GM19452 (cell line): ENCODE results near the gene INPP4A.

ENCODE experiments used
- ATAC-seq: cut with Tn5 transposase; IDR thresholded peaks from one replicate; pipeline ENCODE4 v1.9.1; 2021; ENCODE audit not compliant: unreplicated experiment

Gene INPP4A

DNA sequence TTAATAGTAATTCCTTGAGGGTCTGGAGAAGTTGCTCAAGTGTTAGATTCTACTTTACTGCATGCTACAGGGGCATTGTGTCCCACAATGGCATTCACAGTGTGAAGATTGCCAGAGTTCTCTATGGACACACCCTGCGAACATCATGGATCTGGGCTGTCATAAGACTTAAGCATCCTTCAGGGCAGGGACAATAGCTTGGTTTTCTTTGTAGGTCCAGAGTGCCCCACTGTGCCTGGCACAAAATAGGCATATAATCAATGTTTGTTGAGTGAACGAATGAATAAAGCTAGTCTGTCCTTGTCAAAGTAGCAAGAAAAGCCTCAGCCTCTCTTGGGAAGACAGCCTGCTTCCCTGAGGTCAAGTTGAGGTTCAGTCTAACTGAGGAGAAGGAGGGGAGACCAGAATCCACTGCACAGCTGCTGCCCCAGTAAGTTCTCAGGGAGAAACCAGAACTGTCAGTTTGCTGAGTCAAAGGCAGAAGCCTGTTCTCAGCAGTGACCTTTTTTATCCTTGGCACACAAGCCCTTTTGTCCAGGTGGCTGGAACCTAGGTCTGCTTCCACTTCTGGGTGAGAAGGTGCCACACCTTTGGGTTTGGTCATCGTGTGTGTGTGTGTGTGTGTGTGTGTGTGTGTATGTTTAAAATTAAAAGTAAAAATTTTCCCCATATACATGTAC is 15.0 kb downstream of the INPP4A start:
- ATAC-seq, result no peak

DNA sequence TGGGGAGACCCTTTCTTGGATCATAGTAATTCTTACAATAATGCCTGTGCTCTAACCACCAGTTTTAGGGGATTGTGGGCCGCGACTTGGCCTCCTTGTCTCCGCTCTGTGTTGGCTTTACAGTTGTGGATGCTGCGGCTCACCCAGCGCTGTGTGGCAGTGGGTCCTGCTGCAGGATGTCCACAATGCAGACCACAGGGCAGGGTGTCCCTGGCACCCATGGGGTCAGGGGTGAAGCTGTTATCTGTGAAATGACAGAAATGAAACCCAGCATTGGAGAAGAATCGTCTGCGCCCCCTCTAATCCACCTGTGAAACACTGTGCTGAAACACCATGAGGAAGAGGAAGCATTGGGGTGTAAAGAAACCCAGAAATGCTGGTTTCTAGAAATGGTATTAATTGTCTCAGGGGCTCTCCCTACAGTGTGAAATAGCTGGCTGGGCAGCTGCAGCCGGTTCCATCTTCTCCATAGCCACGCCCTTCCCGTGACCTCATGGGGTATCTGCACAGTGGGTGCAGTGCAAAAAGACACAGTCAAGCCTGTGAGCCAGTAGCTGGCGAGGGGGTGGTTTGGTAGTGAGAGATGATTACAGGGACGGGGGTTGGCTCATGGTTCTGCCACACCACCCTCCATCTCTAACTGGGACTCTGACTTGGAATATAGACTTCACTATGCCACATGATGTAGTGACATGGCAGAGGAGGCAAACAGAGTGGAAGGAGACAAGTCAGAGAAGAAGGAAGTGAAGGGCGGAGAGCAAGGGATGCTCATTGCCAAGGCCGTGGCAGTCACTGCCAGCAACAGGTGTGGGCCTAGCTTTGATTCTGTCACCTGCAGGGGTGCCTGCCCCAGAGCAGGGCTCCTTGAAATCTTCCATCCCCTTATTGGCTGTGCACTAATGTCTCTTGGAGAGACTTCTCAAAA is 16.2 kb downstream of the INPP4A start:
- peak; percentile 64 for ATAC-seq

DNA sequence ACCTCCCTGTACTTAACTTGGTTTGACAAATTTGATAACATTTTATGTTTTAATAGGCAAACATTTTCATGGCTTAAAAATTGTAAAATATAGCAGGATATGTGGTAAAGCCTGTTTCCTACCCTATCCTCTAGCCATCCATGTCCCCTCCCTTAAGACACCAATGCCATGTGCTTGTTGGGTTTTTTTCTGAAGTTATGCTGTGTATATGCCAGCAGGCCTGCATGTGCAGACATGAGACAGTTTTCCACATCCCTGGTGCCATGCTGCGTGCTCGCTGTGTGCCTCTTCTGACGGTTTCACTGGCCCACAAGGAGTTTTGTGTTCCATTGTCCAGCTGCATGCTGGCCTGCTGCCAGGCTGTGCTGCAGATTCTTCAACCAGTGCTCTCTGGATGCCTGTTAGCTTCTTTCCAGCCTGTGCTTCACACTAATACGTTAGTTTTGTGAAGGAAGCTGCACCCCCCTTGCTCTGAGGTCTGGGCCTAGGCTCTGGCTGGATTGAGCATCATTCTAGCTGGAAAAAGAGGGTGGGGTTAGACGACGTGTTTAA is 16.9 kb downstream of the INPP4A start:
- ATAC-seq, result no peak

DNA sequence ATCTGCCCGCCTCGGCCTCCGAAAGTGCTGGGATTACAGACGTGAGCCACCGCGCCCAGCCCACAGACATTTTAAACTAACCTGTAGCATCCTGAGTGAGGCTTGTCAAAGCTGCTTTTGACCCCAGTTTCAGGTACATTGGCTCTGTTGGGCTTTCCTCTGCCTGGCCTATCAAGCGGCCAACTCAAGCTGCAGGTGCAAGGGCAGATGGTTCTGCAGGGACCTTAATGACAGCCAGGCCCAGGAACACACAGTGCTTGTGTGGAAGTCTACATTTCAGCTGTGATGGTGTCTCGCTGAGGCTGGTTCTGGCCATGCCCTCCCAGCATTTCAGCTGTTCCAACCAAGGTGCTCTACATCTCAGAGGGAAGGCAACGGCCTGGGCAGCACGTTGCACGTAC is 18.4 kb downstream of the INPP4A start:
- ATAC-seq, result no peak

DNA sequence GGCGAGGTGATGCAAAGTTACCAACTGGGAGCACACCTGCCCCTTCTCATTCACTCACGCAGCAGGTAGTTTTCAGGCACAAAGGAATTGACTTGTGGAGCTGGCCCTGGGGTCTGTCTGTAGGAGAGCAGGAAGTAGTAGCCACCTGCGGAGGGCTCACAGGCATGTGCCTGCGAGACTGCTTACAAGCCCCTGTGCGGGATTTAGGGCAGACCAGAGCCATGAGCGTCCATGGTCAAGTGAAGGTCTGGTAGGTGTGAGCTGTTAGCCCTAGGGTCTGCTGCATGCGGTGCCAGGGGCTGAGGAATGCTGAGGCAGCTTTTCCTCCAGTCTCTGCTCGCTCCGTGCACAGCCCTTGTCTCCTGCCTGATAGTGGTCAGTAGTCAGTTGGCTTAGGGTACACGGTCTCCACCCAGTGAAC is 18.9 kb downstream of the INPP4A start:
- no peak for ATAC-seq

DNA sequence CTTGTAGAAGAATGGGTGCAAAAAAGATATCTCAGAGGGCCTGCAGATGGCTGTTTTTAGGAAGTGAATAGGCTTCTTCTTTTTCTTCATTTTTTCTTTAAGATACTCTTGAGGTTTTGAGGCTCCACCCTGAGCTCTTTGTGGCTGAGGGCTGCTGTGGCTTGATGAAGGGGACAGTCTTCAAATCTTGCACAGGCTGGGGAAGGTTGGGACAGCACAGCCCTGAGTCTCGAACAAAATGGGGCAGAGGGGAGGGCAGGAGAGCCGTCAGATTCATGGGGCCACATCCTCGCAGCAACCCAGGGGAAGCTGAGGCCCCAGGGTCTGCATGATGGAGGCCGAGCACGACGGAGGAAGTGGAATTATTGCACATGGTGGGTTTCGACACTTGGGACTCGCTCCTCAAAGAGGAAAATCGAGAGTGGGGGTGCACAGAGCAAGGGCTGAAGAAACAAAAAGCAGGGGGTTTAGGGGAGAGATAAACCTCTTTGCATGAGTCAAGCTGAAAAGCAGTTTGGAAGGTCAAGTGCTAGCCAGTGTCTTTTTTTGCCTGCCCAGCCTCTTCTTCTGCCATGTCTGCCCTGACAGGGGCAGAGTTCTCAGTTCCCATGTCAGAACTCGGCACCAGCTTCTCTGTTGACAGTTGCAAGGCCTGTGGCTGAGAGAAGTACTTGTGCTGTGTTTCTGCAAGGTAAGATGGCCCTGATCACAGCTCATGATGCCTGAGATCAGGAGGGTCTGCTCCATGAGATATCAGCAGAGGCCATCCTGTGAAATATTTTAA is 19.5 kb downstream of the INPP4A start:
- ATAC-seq, result no peak

DNA sequence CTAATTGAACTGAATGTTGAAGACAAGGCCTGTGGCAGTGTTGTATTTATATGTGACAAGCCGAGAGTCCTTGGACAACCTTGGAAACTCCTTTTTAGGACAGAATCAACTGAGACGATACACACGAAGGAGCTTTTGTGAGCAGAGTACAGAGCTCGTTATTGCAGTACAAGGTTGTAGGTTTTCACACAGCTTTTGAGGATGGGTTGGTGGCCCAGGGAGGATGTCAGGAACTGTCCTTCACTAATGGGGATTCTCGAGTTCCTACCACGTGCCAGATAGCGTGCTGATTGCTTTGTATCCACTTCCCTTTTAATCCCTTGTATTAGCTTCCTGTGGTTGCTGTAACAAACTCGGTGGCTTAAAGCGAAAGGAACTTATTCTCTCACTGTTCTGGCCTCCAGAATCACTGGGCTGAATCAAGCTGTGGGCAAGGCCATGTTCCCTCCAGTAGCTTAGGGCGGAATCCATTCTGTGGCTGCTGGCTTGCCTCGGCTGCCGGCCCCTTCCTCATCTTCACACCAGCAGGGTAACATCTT is 20.2 kb downstream of the INPP4A start:
- peak; percentile 49 for ATAC-seq

DNA sequence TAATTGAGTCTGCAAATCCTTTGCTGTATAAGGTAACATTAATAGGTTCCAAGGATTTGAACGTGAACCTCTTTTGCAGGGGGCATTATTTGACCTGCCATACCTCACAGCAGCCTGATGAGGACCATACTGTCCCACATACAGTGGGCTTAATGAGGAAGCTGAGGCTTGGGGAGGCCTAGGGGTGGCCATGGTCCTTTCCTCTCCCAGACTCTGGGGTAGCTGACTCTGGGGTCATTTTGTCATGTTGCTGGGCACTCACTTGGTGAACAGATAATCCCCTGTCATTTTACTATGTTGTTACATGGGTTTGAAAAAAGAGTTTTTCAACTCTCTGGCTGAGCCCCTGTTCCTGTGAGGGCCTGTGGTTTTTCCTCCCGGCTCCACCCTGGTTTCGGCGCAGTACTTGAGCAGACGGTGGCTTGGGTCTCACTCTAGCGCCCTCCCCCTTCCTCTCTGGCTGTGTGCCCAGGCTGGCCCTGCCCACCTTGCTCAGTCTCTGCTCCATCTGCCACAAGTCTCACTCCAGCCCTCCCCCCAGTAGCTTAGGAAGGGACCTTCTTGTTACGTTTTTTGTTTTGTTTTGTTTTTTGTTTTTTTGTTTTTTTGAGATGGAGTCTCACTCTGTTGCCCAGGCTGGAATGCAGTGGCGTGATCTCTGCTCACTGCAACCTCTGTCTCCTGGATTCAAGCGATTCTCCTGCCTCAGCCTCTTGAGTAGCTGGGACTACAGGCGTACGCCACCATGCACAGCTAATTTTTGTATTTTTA is 21.0 kb downstream of the INPP4A start:
- ATAC-seq, result no peak

DNA sequence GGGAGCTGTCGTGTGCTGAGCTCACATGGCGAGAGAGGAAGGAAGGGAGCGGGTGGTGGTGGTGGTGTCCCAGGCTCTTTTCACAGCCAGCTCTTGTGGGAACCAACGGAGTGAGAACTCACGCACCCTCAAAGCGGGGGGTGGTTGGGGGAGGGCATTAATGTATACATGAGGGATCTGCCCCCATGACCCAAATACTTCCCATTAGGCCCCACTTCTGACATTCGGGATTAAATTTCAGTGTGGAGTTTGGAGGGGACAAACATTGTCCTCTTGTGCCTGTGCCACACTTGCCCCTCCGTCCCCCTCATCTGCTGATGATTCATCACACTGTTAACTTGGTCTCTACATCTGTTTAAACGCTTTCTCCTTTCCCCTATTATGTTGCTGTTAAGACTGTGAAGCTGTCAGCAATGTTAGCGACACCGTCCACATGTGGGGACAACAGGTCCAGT is 22.5 kb downstream of the INPP4A start:
- ATAC-seq, result no peak

DNA sequence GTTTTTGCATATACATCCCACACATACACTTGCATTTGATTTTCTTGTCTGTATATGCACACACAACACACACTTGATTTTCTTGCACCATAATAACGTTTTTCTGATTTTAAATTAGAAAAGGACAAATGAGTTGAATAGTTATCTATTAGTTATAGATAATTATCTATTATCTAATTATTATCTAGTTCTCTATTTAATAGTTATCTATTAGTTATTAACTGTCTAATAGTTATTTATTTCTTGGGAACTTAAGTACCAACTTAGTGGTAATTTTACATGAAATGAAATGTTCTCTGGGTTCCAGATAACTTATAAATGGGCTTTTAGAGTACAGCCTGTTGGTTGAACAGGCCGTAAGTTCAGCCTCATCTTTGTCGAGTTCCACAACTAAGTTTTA is 23.0 kb downstream of the INPP4A start:
- no peak for ATAC-seq

DNA sequence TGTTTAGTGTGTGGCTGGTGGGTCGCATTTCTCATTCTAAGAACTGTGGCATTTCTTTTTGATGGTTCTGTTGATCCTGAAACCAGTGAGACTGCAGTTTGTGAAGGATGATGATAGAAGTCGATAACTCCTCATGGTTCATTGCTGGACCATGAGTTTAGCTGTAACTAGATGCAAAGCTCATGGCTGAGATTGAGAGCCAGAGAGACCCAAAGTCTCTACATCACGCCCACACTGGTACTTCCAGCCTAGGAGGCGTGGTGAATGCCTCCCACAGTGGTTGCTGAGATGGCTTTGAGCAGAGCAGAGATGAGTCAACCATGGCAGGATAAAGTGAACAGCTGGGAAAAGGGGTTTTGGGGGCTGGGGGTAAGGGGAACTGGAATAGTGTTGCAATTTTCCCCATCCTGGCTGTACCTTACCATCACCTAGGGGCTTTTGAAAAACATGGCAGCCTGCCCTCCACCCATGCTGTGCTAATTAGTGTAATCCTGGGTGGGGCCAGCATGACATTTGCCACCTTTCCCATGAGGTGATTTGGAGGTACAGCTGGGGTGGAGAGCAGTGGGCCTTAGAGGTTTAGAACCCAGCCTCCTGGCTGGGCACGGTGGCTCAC is 24.1 kb downstream of the INPP4A start:
- ATAC-seq, result peak; percentile 29

DNA sequence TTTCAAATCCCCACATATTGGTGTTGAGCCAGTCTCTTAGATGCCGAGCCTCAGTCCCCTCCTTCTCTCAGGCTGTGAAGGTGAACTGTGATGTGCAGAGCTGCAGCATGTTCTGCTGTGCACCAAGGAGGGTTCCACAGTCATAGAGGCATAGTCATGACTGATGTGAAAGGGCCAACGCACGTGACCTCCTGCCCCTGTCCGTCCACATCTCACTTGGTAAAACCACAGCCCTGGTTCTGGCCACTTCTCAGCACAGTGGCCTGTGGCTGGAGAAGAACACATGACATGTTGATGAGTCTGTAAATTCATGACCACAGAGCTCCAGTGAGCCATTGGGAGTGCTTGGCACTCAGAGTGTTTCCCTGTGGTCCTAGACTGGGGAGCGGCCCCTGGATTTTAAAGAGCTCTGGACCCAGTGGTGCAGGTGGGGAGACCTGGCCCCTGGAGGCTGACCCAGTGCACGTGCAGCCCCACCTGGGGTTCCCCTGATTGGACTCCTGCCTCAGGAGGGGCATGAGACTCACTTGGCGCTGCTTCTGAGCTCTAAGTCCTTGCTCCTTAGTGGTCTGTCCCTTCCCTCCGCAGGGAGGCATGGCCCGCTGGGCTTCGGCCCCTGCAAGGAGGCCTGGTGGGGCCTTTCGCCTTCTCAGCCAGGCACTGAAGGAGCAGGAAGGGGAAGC is 25.3 kb downstream of the INPP4A start:
- ATAC-seq, result no peak

DNA sequence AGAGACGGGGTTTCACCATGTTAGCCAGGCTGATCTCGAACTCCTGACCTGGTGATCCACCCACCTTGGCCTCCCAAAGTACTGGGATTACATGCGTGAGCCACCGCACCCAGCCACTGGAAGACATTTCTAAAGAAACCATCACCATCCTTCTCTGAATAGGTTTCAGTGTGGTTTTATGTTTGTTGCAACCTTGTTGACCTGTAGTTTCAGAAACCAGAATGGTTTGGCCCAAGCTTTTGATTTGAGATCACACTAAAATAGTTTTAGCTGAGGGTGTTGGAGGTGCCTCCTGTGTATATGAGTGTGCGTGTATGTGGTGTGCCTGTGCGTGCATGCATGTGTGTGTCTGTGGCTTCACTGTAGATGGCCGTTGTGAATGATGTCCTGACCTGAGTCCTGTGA is 26.2 kb downstream of the INPP4A start:
- peak; percentile 37 for ATAC-seq

DNA sequence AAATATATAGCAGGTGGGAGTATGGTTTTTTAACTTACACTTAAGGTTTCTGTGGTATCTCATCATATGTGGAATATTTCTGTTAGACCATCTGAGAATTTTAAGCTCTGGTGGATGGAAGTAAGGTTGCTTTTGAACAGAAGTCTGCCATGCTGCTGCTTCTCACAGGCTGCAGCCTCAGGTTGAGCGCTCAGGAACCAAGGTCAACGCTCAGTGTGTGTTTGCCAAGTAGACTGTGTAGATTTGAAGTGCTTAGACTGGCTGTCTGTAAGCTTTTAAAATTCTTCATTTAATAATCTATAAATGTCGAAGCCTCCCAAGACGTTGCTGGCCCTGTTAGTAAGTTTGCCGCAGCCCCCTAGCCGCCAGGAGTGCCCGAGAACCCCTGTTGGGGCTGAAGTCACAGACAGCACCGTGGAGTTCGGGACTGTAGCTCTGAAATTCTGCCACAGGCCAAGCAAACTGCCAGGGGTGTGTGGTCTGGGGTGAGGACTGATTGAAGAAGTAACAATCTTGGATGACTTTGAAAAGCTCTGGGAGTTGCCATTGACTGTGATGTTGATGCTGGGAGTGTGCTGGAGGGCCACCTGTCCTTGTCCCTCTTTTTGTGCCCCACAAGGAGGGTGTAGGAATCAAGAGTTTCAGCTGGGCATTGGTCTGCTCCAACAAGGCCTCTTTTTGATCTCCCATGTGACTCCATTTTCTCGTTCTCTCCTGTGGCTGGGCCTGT is 26.9 kb downstream of the INPP4A start:
- no peak for ATAC-seq

DNA sequence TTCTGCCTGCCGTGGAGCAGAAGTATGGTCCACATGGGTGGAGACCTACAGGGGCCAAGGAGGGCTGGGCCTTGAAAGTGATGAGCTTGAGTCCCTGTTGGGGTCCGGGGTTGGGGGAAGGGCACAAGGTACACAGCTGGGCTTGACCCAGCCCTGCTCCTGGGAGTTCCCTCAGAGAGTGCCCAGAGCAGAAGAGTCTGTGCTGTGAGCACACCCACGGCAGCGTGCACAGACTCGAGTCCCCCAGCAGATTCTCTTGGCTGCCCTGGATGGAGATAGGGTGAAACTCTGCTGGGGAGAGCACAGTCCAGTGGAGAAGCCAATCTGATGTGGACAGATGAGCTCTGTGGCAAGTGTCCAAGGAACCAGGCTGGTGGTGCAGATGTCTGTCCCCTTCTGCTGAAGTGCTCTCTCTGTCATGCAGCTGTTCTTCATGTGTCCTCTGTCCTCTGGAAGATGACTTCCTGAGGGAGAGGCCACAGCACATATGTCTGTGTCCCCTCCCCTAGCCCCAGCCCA is 27.5 kb downstream of the INPP4A start:
- ATAC-seq, result no peak

DNA sequence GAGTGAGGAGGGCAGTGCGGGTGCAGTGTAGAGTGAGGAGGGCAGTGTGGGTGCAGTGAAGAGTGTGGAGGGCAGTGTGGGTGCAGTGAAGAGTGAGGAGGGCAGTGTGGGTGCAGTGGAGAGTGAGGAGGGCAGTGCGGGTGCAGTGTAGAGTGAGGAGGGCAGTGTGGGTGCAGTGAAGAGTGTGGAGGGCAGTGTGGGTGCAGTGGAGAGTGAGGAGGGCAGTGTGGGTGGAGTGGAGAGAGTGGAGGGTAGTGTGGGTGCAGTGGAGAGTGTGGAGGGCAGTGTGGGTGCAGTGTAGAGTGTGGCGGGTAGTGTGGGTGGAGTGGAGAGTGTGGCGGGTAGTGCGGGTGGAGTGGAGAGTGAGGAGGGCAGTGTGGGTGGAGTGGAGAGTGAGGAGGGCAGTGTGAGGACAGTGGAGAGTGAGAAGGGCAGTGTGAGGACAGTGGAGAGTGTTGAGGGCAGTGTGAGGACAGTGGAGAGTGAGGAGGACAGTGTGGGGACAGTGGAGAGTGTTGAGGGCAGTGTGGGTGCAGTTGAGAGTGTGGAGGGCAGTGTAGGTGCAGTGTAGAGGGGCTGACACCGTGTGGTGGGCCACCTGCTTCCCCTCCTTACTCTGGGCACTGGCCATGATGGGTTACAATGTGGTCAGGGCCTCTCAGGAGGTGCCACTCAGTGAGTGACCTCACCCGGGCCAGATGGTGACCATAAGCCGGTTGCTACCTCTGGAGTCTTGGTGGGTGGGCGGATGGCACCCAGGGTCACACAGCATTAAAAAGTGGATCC is 28.5 kb downstream of the INPP4A start:
- no peak for ATAC-seq

DNA sequence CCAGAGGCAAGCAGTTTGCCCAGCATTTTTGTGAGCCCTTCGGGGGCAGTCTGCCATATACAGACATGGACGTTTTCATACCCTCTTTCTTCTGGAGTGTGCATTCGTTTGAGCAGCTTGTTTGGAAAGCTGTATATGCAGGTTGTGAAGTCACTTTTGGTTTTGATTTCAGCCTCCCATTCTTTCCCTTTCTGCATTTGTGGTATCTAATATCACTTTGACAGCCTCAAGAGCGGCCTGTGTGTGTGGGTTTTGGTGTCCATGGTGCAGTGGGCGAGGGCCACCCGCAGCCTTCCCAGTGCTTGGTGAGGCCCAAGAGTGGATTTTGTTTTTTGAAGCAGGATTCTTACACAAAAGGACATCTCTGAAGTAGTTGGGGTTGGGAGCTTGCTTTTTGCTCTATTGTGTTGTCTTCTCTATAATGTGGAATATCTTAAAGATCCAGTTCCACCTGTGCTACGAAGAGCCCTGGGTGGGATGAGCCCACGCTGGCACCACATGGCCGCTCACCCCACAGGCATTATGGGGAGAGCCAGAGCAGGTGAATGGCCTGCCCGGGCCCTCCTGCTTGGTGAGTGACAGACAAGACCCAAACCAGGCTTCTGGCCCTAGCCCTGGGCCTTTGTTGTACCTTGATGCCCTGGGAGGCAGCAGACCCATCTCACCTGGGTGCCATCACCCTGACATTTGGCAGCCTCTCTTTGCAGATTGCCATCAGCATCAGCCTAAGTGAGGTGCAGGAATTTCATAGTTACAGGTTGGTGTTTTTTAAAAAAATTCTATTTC is 29.5 kb downstream of the INPP4A start:
- ATAC-seq, result no peak
